GOT3 (cell line): ENCODE results near the gene MLLT1.

ENCODE experiments used
- DNase-seq: peaks from one replicate; lab custom pipeline; 2025; ENCODE audit warnings: mixed read lengths; lab: John Stamatoyannopoulos, UW

MLLT1 gene

GRCh38 chr19:6220385-6221191 lies 59.2 kb downstream of the MLLT1 start:
- no peak for DNase-seq

- no peak for DNase-seq
Observed at GRCh38 chr19:6219586-6220290, 60.0 kb downstream of the MLLT1 start.

DNA sequence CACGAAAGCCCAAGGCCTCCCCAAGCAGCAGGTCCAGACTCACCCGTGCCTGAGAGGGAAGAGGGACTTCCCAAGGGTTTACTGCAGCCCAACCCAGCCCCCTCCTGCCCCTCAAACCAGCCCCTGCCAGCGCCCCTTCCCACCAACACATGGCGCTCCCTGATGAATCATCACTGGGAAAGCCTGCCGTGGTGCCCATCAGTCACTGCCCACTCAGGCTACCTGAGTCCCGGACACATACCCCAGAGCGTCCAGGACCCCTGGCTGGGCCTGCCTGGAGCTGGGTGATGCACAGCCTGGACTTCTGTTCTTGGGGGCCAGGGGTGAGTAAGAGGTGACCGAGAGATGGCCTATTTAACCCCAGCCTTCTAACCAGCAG lies 60.6 kb downstream of the MLLT1 start:
- DNase-seq: no peak

DNA sequence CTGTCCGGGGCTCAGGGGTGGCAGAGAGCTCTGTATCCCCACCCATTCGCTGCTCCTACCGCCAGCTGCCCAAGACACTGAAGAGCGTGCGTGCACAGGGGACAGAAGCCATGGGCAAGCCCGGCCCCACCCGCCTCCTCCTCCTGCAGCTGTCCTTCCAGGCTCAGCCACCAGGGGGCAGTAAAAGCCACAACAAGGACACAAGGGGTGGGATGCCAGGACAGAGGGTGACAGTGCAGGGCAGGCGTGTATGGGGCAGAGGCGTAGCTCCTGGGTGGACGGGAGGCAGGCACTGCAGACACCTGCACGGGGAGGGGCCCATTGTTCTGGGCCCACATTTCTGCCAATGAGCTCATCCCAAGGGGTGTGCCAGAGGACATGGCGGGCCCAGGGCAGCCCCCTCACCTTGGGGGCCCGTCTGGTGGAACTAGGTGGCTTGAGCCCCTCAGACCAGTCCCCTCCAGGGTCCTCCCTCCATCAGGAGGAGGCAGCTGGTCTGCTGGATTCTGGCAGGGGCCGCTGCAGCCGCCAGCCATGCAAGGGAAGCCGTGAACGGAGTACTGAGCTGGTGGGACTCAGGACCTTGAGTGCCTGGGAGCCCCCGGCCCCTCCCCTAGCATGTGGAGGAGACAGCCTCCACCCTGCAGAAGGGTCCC lies 61.2 kb downstream of the MLLT1 start:
- no peak for DNase-seq

DNA sequence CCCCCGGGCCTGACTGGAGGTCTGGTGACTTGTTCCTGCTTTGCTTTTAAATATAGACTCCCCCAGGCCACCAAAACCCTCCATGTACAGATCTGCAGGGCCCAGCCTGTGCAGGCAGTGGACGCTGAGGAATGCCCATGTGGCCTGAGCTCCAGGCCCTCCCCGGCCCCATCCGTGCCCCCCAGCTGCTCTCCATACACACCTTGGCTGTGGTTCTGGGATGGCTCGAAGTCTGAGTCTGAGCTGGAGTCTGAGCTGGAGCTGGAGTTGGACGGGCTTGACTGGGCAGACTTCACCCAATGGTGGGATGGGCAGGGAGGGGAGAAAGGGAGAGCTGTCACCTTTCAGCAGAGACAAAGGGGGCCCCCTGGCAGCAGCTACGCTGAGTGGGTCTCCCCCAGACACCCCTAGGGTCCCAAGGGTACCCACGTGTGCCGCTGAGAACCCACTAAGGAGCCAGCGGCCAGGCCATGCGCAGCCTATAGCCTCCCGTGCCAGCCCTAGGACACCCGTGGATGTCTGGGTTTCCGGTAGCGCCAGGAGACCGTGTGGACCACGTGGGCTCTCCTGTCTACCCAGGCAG lies 61.9 kb downstream of the MLLT1 start:
- no peak for DNase-seq

GRCh38 chr19:6216996-6217751 lies 62.6 kb downstream of the MLLT1 start:
- no peak for DNase-seq

GRCh38 chr19:6216236-6216995 lies 63.4 kb downstream of the MLLT1 start:
- DNase-seq: no peak

GRCh38 chr19:6215701-6216235 lies 64.0 kb downstream of the MLLT1 start:
- DNase-seq: no peak

DNA sequence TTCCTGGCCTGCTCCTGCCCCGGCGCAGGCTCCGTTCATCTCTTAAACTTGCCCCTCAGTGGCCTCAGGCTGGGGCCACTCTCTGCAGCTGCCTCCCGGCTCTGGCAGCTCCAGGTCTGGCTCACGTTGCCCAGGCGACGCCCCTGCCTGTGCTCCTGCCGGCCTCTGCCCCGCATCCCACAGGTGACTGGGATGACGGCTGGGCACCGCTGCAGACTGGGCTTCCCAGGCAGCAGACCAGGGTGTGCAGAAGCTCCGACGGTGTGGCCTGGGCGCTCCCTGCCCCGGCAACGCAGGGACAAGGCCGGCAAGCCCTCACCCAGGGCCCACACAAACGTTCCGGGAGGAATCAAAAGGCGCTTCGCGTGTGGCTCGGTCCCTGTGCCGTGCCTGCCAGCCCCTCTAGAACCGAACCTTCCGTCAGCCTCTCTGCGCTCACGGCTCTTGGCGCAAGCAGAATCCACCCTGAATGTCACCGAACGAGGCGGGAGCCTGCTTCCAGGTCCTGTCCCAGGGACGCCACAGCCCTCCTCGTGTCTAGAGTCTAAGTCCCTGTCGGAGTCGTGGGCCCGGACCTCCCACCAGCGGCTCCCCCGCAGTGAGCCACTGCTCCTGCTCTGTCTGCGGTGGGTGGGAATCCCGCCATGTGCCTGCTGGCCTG lies 64.8 kb downstream of the MLLT1 start:
- DNase-seq: no peak

GRCh38 chr19:6213696-6214641 lies 65.8 kb downstream of the MLLT1 start:
- DNase-seq: no peak

DNA sequence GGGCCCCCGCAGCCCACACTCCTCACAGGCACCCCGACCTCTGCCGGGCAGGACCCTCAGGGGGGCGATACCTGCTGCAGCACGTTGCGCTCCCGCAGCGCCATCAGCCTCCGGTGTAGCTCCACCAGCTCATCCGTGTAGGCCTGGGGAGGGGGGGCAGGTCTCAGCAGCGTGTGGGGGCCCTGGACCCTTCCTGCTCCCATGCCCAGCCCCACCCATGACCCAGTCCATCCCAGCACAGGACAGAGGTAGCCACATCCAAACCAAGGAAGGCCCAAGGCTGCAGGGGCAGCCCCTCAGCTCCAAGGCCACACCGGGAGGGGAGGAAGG lies 66.5 kb downstream of the MLLT1 start:
- no peak for DNase-seq

DNA sequence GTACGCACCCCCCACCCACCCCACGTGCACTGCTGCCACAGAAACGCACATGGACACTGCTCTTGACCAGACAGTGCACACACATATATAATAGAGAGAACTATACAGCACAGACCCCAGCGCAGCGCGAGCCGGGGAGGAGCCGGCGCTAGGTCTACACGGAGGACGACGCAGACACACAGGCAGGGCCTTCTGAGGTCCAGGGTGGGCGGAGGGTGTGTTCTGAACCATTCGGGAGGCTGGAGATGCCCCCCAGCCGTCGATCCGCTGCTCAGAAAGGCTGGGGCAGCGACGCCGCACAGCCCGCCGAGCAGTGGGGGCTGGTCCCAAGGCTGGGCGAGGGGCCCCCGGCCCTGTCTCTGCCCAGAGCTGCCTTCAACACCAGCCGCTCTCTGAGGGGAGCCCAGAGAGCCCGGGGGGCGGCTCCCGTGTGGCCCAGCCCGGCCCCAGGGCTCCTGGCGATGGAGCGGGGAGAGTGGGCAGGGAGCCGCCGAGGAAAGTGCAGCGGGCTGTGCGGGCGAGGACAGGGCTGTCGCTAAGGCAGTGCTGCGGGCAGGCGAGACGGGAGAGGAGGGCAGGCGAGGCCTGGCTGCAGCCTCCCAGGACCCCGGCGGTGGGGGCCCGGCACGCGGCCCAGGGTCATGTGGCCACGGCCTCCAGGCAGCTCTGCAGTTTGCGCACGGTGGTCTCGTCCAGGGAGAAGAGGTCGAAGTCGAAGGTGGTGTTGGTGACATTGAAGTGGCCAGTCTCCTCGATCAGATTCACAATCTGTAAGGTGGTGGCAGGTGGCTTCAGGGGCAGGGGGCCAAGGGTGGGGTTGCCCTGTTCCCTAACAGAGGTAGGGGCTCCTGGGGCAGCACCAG lies 67.1 kb downstream of the MLLT1 start:
- DNase-seq: no peak

- DNase-seq: no peak
Observed at GRCh38 chr19:6211632-6212402, 68.0 kb downstream of the MLLT1 start.

- no peak for DNase-seq
Observed at GRCh38 chr19:6210721-6211600, 68.8 kb downstream of the MLLT1 start.

GRCh38 chr19:6210091-6210490 lies 69.7 kb downstream of the MLLT1 start:
- DNase-seq: no peak

DNA sequence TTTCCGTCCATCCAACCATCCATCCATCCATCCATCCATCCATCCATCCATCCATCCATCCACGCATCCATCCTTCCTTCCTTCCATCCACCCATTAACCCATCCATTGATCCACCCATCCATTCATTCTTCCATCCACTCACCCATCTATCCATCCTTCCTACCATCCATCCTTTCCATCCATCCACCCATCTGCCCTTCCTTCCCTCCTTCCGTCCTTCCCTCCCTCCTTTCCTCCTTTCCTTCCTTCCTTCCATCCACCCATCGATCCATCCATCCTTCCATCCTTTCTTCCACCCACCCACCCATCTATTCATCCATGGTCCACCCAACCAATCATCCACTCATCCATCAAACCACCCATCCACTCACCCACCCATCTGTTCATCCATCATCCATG lies 70.1 kb downstream of the MLLT1 start:
- no peak for DNase-seq

DNA sequence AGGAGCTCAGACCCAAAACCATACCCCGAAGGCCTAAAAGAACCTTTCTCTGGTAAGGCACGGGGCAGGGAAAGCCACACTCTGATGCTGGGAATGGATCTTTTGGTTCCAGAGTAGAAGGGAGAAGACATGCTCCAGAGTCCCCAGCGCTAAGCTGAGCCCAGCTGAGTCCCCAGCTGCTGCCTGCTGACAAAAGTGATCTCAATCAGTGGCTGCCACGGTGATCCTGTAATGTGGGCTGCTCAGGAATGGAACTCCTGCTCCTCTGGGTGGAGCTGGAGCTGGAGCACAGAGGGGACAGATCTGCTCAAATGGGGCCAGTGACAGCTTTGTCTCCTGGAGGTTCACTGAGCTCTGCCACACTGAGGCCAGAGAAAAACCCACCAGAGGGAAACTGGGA lies 70.5 kb downstream of the MLLT1 start:
- DNase-seq: no peak
